ENCODE measurements around the gene PHACTR2.

The PHACTR2 gene

DNA sequence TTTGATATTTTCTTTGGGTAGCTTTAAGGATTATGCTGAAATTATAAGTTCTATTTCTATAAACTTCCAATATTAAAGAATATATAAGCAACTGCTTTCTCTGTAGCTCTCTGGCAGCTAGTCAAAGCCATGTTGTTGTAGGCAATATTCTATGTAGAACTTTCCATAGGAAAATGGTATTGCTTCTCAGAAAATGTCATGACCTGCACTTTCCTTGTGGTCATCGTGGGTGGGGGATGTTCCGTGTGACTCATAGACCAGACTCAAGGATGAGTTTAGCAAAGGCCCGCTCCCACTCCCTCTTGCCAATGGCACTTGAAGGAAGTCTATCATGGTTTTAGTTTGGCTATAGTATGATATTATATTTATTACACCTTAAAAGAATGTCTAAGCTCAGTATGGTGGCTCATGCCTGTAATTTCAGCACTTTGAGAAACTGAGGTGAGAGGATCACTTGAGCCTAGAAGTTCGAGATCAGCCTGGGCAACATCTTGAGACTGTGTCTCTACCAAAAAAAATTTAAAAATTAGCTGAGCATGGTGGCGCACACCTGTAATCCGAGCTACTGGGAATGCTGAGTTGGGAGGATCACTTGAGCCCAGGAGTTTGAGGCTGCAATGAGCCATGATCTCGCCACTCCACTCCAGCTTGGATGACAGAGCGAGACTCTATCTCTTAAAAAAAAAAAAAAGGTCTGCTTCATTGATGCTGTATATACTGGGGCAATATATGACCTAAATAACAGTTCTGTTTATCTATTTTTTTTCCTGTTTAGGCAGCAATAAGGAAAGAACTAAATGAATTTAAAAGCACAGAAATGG is 128.7 kb downstream of the PHACTR2 start:
- TF ChIP-seq ZFX (IDR thresholded peaks at IDR 0.05): no peak
- TF ChIP-seq, protein P1, sequence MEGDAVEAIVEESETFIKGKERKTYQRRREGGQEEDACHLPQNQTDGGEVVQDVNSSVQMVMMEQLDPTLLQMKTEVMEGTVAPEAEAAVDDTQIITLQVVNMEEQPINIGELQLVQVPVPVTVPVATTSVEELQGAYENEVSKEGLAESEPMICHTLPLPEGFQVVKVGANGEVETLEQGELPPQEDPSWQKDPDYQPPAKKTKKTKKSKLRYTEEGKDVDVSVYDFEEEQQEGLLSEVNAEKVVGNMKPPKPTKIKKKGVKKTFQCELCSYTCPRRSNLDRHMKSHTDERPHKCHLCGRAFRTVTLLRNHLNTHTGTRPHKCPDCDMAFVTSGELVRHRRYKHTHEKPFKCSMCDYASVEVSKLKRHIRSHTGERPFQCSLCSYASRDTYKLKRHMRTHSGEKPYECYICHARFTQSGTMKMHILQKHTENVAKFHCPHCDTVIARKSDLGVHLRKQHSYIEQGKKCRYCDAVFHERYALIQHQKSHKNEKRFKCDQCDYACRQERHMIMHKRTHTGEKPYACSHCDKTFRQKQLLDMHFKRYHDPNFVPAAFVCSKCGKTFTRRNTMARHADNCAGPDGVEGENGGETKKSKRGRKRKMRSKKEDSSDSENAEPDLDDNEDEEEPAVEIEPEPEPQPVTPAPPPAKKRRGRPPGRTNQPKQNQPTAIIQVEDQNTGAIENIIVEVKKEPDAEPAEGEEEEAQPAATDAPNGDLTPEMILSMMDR (conservative IDR thresholded peaks at IDR 0.05): no peak

DNA sequence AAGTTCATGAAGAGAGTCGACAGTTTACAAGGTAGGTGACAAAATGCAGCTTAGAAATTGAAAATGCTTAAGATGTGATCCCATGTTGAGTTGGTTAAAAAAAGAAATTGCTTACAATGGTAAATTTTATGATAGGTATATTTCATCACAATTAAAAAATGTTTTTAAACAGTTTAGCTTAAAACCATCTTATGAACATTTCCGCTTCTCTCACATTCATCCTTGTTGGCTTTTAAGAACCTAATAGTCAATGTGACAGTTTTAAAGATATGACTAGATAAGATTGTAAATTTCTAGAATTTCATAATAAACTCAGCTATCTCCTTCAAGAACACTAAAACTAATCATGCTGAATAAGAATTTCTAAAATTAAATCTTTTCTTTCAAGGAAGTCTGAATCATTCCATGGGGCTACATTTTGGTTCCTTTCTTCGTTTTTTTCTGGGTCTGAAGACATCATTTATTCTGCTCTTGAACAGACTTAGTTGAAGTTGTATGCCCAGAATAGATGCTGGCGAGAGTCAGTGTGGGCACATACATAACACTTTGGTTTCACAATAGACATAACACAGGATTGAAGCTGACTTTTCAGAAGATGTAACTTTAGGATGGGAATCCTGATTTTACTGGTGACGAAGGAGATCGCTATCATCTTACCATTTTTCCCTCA is 129.5 kb downstream of the PHACTR2 start:
- no peak for TF ChIP-seq ZFX (IDR thresholded peaks at IDR 0.05)
- TF ChIP-seq, protein P1 (conservative IDR thresholded peaks at IDR 0.05): no peak
- H3K27ac ChIP-seq: no peak overlapping the region

More for the DNA sequence above, 128.7 kb downstream of the PHACTR2 start:
- H3K27ac ChIP-seq: no peak overlapping the region

DNA sequence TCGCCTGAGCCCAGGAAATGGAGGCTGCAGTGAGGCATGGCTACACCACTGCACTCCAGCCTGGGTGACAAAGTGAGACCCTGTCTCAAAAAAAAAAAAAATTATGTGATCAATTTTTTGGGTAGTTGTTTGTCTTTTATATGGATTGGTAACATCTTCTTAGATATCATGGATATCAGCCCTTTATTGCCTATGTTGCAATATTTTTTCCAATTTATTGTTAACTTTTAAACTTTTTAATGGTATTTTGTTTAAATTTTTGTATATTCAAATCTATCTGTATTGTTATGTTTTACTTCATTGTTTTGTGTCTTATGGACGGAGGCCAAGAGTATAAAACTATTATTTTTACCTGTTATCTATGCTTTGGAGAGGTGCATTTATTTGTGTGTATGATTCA is 133.0 kb downstream of the PHACTR2 start:
- TF ChIP-seq, protein P1 (conservative IDR thresholded peaks at IDR 0.05): no peak
- TF ChIP-seq ZFX (IDR thresholded peaks at IDR 0.05): no peak
- no peak overlapping the region for H3K27ac ChIP-seq

DNA sequence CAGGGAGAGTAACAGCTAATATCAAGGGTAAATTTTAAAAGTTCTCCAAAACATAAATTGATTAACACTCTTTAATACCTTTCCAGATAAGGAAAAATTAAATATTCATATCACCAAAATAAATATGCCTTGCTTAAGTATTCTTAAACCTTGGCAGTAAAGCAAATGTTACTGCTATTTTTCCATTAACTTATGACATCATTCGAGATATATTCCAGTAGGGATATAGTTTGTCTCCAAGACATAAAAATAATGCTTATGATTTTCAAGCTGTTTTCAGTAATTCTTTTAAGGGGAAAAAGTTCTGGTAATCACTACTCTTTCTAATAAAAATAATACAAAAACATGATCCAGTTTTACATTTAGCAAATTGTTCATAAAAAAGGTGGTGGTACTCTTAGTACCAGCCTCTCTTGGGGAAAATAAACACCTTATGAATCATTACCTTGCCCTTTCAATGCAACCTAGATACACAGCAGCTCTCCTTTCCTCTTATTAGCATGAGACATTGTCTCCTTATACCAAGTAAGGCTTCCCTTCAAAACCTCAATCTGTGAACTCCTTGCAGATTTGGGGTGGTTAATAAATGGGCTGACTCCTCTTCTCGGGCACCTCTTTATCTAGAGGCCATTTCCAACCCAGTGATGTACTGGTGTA is 133.9 kb downstream of the PHACTR2 start:
- TF ChIP-seq, protein P1 (conservative IDR thresholded peaks at IDR 0.05): no peak
- no peak for TF ChIP-seq ZFX (IDR thresholded peaks at IDR 0.05)
- H3K27ac ChIP-seq: no peak overlapping the region

DNA sequence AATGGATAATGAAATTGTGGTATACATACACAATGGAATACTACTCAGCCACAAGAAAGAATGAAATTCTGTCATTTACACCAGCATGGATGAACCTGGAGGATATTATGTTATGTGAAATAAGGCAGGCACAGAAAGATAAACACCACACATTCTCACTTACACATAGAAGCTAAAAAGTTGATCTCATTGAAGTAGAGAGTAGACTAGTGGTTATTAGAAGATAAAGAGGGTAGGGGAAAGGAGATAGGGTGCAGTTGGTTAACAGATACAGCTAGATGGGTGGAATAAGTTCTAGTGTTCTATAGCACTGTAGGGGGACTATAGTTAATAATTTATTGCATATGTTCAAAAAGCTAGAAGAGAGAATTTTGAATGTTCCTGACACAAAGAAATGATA is 139.9 kb downstream of the PHACTR2 start:
- H3K27ac ChIP-seq: no peak overlapping the region
- TF ChIP-seq ZFX (IDR thresholded peaks at IDR 0.05): no peak
- TF ChIP-seq, protein P1 (conservative IDR thresholded peaks at IDR 0.05): no peak

DNA sequence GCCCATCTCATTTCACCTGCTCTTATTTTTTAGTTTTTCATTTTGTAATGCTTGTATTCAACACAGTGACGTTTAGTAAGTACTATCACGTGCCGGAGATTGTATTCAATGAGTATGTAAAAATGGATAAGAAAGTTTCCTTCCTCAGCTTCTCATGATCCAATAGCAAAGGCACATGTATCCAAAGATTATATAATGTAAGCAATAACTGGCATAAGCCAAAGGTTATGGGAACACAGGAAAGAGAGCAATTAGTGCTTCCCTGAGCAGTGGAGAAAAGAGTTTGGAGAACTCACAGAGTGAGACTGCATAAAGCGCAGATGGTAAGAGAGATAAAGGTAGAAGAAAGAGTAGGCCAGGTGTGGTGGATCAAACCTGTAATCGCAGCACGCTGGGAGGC is 143.6 kb downstream of the PHACTR2 start:
- no peak for TF ChIP-seq ZFX (IDR thresholded peaks at IDR 0.05)
- TF ChIP-seq, protein P1 (conservative IDR thresholded peaks at IDR 0.05): no peak

DNA sequence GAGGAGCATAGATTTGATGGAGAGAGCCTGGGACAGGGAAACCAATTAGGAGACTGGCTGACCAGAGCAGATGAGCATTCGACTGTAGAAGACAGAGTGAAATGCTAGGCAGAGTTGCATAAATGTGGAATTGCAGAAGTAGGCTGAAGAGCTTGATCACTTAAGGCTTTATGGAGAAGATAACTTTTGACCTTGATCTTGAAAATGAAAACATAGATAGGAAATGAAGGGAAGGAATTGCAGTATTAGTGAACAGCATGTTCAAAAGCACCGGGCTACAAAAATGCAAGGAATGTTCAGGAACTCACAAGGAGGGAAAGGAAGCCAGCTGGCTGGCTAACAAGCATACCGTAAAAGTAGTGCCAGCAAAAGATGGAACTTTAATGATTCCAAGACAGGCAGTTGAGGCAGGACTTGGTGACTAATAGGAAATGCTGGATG is 144.8 kb downstream of the PHACTR2 start:
- TF ChIP-seq, protein P1 (conservative IDR thresholded peaks at IDR 0.05): no peak
- no peak for TF ChIP-seq ZFX (IDR thresholded peaks at IDR 0.05)
- no peak overlapping the region for H3K27ac ChIP-seq

More for the DNA sequence above, 143.6 kb downstream of the PHACTR2 start:
- H3K27ac ChIP-seq: no peak overlapping the region
